Epithelial cell of prostate (primary cell): Measurements from ENCODE around the gene DNAJB8.

Experiments
- DNase-seq: peaks from one replicate; pipeline ENCODE4 v3.0.0-alpha.2; 2011; ENCODE audit warnings: low read depth, low spot score
- H3K27ac ChIP-seq: fragments of 450-650 bp; 2 replicates; pipeline ENCODE4 v1.5.1; 2017; ENCODE audit warnings: mild to moderate bottlenecking

The DNAJB8 gene

DNA sequence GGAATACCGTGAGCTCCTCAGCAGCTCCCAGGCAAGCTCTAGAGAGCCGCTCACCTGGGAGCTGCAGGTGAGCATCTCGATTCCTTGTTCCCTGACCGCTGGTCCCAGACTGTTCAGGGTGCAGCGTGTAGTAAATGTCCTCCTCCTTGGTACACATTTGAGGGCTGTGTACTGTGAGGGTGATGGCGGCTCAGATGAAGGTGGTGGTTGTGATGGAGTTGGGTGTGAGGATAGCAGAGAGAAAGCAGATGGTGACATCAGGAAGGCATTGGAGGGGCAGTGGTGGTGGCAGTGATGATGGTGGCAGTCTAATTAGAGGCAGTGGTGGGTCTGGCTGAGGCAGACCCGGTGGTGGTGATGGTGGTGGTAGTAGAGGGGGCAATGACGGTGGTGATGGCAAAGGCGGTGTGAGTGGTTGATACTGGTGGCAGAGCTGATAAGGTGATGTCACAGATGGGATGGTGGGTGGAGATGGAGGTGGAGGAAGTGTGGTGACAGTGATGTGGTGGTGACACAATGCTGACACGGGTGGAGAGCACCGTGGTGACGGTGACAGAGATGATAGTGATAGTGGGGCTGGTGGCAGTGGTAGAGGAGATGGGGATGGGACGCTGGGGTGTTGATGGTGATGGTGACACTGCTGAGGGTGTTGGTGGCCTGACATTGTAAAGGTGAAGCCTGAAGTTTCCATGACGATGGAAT is at the start of gene DNAJB8:
DNAJB8 (minus strand) TSS at position 51 of the 702 bp plus-strand sequence. CDS start 3,645 bp downstream, outside the sequence.
- DNase-seq = no peak
- no peak within 1 kb of the TSS for H3K27ac ChIP-seq

DNA sequence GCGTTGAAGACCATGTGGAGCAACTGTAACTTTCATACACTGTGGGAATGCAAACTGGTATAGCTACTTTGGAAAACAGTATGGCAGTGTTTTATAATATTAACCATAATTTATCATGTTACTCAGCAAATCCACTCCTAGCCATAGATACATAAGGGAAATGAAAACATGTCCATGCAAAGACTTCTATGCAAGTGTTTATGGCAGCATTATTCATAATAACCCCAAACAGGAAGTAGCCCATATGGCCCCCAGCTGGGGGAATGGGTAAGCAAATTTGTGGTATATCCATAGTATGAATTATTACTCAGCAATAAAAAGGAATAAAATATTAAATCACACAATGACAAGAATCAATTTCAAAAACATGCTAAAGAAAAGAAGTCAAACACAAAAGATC is 49.3 kb upstream of the DNAJB8 start:
- no peak for DNase-seq
- H3K27ac ChIP-seq = no peak overlapping the region

DNA sequence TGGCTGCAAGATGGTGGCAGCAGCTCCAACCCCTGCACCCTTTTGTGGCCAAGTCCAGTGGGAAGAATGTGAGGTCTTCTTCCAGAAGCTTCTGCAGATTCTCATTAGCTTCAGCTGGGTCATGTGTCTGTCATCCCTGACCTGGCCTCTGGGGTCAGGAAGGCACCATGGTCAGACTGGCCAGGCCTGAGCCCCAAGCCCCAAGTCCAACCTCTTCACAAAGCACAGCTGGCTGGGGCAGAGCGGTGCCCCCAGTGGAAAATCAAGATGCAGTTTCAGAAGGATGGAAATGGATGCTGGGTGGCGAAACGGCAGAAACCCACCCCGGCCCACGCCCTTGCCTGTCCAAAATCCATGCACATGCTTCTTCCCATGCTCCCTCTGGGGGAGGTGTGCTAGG is 42.2 kb upstream of the DNAJB8 start:
- DNase-seq = no peak
- H3K27ac ChIP-seq = no peak overlapping the region

DNA sequence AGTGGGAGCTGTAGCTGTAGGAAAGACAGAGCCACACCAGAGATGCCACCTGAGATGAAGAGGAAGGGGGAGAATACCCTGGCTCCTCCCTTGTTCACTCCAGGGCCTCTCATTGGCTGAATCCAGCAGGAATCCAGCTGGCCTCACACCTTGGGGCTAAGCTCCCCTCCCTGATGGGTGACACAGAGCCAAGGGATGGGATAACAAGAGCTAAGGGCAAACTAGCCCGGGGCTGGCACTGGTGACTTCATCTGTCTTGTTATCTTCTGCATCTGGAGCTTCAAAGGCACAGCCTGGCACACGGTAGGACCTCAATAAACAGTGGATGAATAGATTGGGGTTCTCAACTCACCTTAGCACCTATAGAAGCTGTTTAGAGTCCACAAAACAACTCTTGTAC is 40.1 kb upstream of the DNAJB8 start:
- no peak overlapping the region for H3K27ac ChIP-seq
- DNase-seq = no peak

DNA sequence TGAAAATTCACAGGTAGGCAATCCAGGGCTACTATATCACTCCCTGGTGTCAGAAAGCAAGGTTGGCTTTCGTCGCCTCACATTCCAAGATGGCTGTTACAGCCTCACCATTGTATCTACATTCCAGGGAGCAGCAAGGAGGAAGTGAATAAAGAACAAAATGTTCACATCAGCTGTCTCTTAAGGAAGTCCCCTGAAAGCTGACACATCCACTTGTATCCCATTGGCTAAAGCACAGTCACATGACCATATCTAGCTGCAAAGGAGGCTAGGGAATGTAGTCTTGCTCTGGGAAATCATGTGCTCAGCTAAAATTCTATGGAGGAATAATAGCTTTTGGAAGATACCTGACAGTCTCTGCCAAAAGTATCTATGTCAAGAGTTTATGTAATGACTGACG is 39.1 kb upstream of the DNAJB8 start:
- H3K27ac ChIP-seq = no peak overlapping the region
- no peak for DNase-seq

DNA sequence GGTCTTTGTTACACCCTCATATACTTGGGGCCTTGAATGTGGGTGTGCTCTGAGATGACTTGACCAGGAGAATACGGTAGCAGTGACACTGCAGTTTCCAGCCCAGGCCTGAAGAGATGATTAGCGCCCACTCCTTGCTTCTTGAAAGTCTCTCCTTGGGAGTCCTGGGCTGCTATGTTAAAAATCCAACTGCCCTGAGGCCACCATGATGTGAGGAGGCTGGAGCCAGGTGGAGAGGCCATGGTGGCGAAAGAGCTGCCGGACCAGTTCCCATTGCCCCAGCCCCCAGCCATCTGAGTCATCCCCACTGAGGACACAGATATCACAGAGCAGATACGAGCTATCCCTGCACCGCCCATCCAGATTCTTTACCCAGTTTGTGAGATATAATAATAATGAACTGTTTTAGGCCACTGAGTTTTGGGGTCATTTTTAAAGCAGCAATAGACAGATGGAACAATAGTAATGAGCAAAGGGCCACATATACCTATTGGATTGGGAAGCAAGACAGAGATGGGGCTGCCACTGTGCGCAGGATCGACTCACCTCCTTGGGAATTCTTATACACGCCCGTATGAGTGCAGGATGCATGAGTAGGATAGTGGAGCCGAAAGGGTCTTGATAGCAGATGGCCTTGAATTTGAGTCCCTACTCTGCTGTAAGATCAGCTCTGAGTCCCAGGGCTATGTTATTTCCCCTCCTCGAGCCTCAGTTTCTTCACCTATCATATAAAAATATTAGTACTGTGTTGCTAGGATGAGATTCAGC is 38.5 kb upstream of the DNAJB8 start:
- no peak for DNase-seq
- no peak overlapping the region for H3K27ac ChIP-seq

DNA sequence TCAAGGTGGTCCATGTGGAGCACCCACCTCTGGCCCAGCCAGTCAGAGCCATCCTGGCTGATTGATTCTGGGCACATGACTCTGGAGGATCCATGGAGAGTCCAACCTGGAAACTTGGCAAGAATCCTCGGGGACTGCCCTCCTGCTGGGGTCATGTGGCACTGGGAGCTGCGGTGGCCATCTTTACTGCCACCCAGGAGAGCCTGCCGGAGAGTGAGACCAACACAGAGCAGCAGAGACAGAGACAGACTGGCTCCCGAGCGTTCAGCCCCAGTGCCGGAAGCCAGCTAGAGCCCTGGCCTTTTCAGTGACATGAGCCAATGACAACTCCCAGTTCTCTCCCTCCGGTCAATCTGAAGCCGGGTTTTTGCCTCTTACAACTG is 37.8 kb upstream of the DNAJB8 start:
- no peak overlapping the region for H3K27ac ChIP-seq
- DNase-seq = no peak

DNA sequence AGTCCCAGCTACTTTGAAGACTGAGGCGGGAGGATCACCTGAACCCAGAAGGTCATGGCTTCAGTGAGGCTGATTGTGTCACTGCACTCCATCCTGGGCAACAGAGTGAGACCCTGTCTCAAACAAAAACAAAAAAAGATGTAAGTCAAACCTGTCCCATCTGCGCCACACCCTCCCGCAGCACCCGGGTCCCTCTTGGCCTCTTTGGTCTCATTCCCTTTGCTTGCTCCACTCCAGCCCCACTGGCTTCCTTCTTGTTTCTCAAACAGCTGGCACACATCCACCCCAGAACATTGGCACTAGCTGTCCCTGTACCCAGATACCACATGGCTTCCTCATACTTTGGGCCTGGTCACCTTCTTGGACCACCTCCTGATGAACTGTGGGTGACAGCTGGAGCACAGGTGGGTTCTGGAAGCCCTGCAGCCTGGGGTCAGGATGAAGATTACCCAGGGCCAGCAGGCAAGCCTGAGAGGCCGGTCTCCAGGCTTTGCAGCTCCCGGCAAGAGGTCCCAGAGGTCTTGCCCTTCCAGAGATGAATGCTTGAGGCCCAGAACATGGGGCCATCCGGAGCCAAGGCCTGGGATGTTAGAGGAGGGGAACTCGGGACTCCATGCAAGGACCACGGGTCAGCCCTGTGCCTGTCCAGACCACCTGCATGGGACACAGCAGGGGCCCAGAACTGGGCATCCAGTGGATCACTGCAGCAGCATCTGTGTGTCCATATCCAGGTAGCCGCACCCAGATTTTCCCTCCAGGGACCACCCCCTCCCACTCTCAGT is 37.3 kb upstream of the DNAJB8 start:
- DNase-seq = no peak
- H3K27ac ChIP-seq = no peak overlapping the region

DNA sequence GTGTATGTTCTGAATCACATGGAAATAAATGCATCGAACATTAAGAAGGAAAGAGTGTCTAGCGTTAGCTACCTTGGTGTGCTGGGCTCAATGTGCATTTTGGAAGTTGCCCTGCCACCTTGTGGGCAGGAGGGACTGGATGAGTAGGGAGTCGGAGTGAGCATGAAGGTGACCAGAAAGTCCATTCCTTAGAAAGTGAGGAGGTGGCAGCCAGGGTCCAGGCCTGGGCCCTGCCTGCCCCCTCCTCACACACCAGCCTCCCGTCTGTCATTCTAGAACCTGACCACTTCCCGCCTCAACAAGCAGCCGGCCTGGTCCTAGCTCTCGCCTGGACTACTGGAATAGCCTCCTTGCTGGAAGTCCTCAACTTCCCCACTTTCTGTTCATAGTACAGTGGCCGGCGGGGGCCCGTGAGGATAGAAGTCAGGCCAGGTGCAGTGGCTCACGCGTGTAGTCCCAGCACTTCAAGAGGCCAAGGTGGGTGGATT is 36.5 kb upstream of the DNAJB8 start:
- no peak overlapping the region for H3K27ac ChIP-seq
- no peak for DNase-seq

DNA sequence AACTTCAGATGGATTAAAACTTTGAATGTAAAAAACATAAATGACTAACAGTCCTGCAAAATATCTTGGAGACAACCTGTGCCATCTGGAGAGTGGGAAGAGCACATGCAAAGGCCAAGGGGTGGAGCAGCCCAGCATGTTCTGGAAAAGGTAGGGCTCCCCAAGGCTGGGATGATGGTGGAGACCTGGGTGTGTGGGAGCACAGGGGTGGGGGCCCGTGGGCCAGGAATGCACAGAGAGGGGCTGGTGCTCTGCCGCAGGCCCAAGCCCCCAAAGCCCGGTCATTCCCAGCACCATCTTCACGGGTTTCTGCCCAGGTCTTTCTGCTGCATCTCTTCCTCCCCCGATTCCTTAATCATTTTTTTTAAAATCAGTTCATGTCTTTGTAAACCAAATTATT is 36.0 kb upstream of the DNAJB8 start:
- no peak for DNase-seq
- no peak overlapping the region for H3K27ac ChIP-seq

DNA sequence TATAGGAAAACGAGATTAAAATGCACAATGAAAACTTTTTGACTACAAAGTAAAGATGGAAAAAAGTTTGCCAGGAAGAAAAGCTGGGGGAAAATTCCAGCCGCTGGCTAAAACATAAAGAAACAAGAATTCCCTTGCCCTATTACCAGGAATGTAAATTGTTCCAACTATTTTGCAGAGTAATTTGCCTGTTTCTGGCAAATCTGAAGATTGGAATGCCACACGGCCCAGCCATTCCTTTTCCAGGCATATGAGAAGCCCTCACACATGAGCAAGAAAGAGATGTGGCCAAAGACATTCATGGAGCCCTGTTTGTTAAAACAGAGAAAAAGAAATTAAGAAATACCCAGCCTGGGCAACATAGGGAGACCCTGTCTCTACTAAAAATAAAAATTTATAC is 34.7 kb upstream of the DNAJB8 start:
- DNase-seq = no peak
- H3K27ac ChIP-seq = no peak overlapping the region

DNA sequence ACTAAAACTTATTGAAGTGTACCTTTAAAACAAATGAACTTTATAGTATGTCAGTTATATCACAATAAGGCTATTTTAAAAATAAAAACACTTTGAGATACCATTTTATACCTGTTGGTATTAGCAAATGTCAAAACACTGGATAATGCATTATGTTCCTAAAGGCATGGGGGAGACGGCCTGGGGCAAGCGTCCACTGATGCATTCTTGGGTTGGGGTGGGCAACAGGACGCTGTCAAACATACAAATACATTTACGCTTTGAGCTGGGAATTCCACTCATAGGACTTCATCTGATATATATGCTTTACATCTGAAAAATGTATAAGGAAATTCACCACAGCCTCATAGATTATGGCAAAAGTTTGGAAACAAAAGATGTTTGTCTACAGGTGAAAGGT is 33.9 kb upstream of the DNAJB8 start:
- no peak for DNase-seq
- H3K27ac ChIP-seq = no peak overlapping the region

DNA sequence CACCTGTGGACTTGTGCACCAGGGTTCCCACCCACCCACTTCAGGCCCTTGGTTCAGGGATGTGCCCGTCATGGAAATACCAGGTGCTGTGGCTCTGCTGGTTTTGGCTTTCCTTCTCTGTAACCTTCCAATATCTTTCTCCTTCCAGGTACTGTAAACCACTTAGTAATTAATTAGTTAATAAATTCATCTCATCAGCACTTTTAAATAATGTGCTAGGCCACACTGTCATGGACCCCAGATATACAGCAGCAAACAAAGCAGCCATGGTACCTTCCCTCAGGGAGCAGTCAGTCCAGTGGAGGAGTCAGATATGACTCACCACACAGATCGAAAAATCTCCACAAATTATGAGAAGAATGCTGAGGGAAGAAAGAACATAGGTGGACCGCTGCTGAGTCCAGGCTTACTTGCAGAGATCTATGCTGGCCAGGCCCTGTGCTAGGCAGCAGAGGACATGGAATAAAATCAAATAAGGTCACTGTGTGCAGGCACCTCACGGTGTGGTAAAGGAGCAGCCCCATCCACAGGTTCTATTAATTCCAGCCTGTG is 33.1 kb upstream of the DNAJB8 start:
- DNase-seq = no peak
- H3K27ac ChIP-seq = no peak overlapping the region

DNA sequence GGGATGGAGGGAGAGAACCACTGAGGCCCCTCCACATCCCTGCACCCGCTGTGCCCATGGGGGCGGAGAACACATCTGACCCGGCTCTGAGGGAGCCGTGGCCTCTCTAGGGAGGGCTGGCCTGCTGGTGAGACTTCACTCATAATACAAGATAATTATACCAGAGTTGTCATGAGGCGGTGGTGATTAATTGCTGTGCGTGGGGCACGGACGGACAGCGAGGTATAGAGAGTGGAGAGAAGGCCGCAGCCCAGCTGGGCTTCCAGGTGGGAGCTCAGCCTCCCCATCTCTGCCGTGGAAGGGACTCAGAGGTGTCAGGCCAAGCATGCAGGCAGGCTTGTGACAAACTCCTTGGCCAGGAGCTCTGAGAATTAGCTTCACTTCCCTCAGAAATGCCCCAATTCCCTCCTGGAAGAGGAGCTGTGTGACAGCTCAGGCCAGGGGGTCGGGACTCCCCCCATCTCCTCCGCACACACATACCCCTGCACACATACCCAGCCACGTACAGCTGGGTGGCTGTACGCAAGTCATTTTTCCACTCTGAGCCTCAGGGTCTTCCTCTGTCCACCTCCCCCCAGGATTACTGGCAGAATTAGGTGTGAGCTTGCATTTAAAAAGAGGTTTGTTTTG is 32.3 kb upstream of the DNAJB8 start:
- DNase-seq = no peak
- H3K27ac ChIP-seq = no peak overlapping the region

DNA sequence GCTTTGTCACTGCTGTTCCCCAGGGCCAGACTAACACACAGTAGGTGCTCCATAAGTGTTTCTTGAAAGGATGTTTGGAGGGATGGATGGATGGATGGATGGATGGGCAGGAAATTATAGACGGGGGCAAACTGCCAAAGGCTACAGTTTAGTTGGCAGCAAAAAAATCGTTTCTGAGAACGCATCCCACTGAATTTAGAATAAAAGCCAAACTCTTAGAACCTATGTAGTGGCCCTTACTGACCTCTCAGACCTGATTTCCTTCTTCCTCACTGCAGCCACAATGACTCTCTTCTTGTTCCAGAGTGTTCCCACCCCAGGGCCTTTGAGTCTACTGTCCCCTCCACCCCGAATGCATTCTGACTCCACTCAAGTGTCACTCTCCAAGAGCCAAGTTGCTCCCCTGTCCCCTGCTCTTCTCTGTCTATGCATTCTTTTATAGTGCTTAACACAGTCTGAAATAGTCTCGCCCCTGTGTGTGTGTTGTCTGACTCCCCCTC is 31.5 kb upstream of the DNAJB8 start:
- DNase-seq = no peak
- H3K27ac ChIP-seq = no peak overlapping the region

DNA sequence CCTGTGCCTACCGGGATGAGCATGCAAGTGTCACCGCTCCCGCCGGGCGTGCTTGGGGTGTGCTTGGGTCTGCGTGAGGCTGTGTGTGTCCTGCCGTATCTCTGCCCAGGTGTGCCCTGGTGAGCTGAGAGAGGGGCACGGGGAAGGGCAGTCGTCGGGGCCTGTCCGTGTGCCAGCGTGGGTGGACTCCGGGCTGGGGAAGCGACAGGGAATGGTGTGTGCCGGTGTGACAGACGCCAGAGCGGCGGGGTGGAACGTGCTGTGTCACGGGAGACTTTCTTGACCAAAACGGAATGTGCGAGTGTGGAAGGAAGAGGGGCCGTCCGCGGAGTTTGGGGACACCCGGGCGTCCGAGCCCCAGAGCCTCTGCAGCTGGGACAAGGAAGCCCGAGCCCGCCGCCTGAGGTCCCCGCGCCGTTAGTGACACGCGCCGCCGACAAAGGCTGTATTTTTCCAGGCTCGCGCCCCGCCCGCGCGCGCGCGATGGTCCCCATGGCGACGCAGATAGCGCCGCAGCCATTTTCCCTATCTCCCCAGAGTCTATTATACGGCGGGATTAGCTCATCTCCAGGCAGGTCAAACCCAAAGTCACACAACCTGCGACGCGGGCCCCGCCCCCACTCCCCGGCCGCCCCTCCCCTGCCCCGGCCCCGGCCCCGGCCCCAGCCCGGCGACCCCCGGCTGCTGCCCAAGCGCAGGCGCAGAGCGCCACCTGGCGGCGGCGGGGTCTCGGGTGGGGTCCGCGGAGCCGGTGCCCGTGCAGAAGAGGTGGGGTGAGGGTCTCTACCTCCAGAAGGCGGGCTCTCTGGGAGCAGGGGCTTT is 30.8 kb upstream of the DNAJB8 start:
- H3K27ac ChIP-seq = no peak overlapping the region
- no peak for DNase-seq

DNA sequence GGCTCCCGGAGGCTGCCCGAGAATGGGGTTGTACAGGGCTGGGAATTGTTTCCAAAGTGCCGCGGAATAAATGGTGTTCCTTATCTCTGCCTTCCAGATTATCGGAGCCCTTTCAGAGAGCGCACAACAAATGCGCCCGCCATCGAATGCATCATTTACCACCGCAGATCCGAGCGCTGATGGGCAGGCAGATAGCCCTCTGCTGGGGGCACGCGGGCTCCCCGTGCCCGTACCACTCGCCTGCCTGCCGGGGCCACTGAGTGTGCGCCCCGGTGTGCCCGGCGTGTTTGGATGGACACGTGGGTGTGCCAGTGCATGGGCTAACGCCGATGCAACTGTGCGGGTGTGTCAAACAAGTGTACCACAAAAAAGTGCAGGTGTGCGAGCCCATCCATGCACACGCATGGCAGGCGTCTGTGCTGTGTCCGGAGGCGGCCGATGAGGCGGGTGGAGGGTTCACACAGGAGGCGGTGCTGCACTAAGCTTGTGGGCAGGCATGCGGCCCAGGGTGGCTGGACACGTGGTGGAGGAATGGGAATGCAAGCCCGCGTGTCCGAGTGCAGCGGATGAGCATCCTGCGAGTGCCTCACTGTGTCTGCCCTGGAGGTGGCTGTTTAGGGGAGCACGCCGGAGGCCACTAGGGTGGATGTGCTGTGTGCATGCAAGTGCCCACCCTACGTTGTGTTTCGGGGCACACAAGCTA is 30.1 kb upstream of the DNAJB8 start:
- no peak for DNase-seq
- no peak overlapping the region for H3K27ac ChIP-seq

DNA sequence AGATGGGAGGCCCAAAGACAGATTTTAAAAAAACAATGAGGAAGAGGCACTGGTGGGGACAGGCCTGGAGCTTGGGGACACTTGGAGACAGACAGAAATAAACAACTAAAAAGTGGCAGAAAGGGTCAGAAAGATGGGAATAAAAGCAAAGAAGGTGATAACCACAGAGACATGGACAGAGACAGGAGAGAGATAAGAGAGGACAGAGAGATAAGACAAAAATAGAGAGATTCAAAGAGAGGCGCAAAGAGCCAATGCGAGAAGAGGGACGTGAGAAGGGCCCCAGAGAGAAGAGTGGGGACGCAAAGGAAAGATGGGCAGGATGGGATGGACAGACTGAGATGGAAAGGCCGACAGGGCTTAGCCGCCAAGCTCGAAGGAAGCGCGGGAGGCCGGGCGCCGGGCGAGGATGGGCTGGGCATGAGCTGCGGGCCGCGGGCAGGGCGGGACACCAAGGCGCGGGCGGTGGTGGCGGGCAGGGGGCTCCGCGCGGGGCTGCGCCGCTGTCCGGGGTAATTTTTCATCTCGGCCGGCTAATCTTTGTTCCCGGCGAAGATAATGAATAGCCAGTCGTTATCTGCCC is 29.4 kb upstream of the DNAJB8 start:
- no peak overlapping the region for H3K27ac ChIP-seq
- no peak for DNase-seq
